GM13976 (cell line): Measurements from ENCODE around the gene ZNF609.

Experiments used
- DNase-seq: peaks from one replicate; pipeline ENCODE4 v3.0.0; 2012; ENCODE audit warnings: low spot score
- CTCF ChIP-seq: IDR thresholded peaks from 2 replicates; pipeline ENCODE4 v1.5.1; 2012; ENCODE audit warnings: borderline replicate concordance, mild to moderate bottlenecking; ENCODE audit not compliant: insufficient read depth; ENCODE audit errors: extremely low read depth, missing control alignments, control extremely low read depth
- in situ Hi-C: fragments of 300-500 bp; cut with MboI; formaldehyde crosslinking; loops from one replicate; pipeline ENCODE4 v1.12.0; 2022; ENCODE audit warnings: low sequenced_read_pairs, mixed read lengths, inconsistent platforms; ENCODE audit not compliant: unreplicated experiment

Gene ZNF609

GRCh38 chr15:64454282-64454681 lies 6.1 kb upstream of the ZNF609 start:
- in situ Hi-C loops, result no loop called here
- no peak for DNase-seq
- TF ChIP-seq CTCF, result no peak

GRCh38 chr15:64455961-64456371 lies 4.4 kb upstream of the ZNF609 start:
- in situ Hi-C loops, result no loop called here
- no peak for DNase-seq
- no peak for TF ChIP-seq CTCF

- in situ Hi-C loops, result no loop called here
- no peak for DNase-seq
- TF ChIP-seq CTCF, result no peak
Measured at GRCh38 chr15:64456634-64457108, 3.7 kb upstream of the ZNF609 start.

- DNase-seq, result no peak
- TF ChIP-seq CTCF, result no peak
- in situ Hi-C loops, result no loop called here
Measured at GRCh38 chr15:64459066-64459781, 1.2 kb upstream of the ZNF609 start.

- DNase-seq, result peak; percentile 65
- in situ Hi-C loops, result no loop called here
- TF ChIP-seq CTCF, result no peak
Measured at GRCh38 chr15:64460724-64461720, 644 bp downstream of the ZNF609 start.

GRCh38 chr15:64461721-64462162 lies 1.4 kb downstream of the ZNF609 start:
- in situ Hi-C loops, result no loop called here
- no peak for TF ChIP-seq CTCF
- DNase-seq, result peak; percentile 37
